H7 (cell line): ENCODE measurements around the gene GRID2. TPM values are rescaled to one million over a fixed set of nuclear protein-coding genes. Genes with fewer than 3 reads are reported as not detected.

Experiments
- DNase-seq: peaks from one replicate; pipeline ENCODE4 v3.0.0; 2012
- H3K27me3 ChIP-seq: 2 replicates; pipeline ENCODE4 v1.6.0; 2011; ENCODE audit warnings: mild to moderate bottlenecking, low read length; ENCODE audit not compliant: control insufficient read depth, insufficient read depth
- H3K36me3 ChIP-seq: replicated peaks from 2 replicates; pipeline ENCODE4 v1.5.1; 2011; ENCODE audit warnings: low read length; ENCODE audit not compliant: control insufficient read depth, insufficient read depth
- H3K4me3 ChIP-seq: 2 replicates; pipeline ENCODE4 v1.5.1; 2011; ENCODE audit warnings: low read depth, mild to moderate bottlenecking, control low read depth, low read length, moderate library complexity; ENCODE audit not compliant: insufficient read depth
- total RNA-seq: library from RNA; depleted of rRNA; stranded (reverse); fragments of >200 nt; shearing (Covaris generic); gene quantifications from 2 replicates; pipeline ENCODE4 v1.2.3, GENCODE V29; 2014

GRID2 gene
- total RNA-seq, 1 experiment from 2014 or later, result 19.1 TPM

DNA sequence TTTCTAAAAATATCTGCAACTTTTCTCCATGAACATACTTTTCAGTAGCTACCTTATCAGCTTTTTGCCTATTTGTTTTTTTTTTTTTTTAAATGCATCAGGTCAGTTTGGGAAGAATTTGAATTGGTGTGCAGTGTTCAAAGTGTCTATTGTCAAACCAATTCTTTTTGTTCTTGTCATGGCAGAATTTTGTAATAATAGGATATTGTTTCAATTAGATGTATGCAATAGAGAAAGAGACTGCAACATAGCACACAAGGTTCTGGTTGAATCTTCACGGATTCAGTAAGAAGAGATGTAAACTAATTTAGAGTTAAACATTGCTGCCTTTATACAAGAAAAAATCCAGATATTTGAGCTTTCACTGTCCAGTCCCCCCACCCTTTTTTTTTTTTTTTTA lies 277.1 kb downstream of the GRID2 start:
- no peak for DNase-seq

DNA sequence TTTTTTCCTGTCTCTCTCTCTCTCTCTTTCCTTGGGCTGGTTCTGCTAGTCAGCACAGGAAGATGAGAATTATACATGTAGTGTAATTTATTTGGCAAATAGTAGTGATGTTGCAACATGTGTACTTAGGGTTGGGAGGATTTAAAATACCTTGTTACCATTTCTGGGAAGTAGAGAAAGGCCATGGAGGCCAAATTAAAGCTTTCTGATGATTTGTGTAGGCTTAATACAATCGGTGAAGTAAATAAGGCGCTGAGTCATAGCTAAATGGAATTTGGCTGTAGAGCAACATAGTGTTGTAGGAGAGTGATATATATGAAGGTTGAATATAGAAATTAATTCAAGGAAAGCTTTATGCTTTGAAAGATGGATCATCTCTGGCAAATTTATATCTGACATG lies 295.3 kb downstream of the GRID2 start:
- Histone ChIP-seq H3K4me3 (no peak overlapping the region), H3K27me3 (no peaks in the 10 kb centered on the region), H3K36me3 (peaks cover 2% of the 10 kb centered on the region)
- DNase-seq, result no peak

More for the DNA sequence above, 277.1 kb downstream of the GRID2 start:
- H3K4me3 ChIP-seq, result no peak overlapping the region
- no peaks in the 10 kb centered on the region for H3K36me3 ChIP-seq
- no peaks in the 10 kb centered on the region; the same call in 1 of the 2 replicates for H3K27me3 ChIP-seq

DNA sequence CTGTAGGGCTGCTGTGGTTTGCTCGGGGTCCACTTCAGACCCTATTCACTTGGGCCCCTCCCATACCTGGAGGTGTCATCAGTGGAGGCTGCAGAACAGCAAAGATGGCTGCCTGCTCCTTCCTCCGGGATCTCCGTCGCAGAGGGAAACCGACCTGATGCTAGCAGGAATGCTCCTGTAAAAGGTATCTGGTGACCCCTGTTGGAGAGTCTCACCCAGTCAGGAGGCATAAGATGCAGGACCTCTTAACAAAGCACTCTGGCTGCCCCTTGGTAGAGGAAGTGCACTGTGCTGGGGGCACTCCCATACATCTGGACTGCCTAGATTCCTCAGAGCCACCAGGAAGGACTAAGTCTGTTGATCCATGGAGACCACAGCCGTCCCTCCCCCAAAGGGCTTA lies 296.9 kb downstream of the GRID2 start:
- no peak for DNase-seq
- H3K4me3 ChIP-seq, result no peak overlapping the region

DNA sequence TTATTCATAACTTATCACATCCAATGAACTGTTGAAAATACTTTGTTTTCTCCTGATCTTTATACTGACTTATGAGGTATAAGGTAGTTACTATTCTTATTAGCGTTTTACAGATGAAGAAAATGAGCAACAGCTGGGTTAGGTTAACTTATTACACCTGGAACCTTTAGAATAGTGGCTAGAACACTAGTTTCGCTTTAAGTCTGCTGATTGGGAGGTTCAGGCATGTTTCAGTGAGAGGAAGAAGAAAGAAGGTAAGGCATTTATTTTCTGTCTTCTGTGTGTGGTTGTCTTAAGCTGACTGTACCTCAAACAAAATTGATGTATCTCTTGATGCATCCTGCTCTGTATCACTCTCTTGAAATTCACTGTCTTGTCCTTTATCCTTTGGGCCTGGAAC lies 302.5 kb downstream of the GRID2 start:
- Histone ChIP-seq H3K4me3 (no peak overlapping the region), H3K36me3 (no peaks in the 10 kb centered on the region; the same call in none of the 2 replicates), H3K27me3 (no peaks in the 10 kb centered on the region)
- DNase-seq, result no peak

More for the DNA sequence above, 296.9 kb downstream of the GRID2 start:
- Histone ChIP-seq H3K36me3 (peaks cover 2% of the 10 kb centered on the region), H3K27me3 (no peaks in the 10 kb centered on the region)

DNA sequence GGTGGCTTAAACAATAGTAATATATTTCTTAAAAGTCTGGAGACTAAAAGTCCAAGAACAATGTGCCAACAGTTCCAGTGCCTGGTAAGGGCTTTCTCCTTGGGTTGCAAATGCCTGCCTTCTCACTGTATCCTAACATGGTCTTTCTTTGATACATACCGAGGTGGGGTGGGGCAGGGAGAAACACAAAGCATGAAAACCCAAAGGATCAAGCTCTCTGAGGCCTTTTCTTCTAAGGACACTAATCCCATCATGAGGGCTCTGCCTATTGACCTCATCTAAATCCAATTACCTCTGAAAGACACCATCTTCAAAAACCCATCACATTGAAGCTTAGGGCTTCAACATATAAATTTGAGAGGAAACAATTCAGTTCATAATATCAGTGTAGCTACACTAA lies 311.3 kb downstream of the GRID2 start:
- DNase-seq, result no peak
- Histone ChIP-seq H3K36me3 (peaks cover 1% of the 10 kb centered on the region; the same call in 1 of the 2 replicates), H3K27me3 (no peaks in the 10 kb centered on the region), H3K4me3 (no peak overlapping the region)

DNA sequence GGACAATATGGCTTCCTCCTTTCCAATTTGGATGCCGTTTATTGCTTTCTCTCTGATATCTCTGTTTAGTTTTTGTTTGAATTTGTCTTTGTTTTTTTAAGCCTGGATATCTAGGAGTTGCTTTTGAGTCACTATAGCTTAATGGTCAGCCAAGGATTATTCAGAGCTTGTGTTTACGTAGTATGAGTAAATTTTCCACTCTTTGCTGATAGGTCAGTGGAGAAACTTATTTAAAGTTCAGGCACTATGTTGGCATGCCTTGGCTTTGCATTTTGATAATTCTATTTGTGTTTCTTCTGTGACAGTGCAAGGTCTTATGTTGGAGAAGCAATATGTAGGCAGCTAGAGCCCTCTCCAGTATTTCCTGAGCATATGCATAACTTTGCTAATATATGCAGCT lies 315.2 kb downstream of the GRID2 start:
- peaks cover 1% of the 10 kb centered on the region; the same call in 1 of the 2 replicates for H3K36me3 ChIP-seq
- no peak for DNase-seq
- no peak overlapping the region for H3K4me3 ChIP-seq
- H3K27me3 ChIP-seq, result no peaks in the 10 kb centered on the region

DNA sequence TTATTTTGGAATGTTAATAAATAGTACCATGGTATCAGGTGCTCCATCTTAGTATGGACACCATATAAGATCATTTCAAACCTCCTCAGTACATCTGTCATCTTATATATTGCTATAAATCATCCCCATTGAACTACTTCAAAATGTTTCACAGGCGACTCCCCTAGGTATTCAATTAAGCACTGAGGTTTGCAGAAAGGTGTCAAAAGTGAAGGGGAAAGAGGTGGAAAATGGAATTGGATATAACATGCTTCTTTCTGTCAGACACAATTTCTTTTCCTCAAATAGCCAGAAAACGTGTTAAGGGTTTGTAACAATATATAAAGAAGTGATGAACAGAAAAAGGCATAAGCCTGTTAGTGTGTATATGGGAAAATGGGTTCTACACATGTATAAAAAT lies 325.5 kb downstream of the GRID2 start:
- Histone ChIP-seq H3K27me3 (no peaks in the 10 kb centered on the region), H3K4me3 (no peak overlapping the region), H3K36me3 (no peaks in the 10 kb centered on the region)
- no peak for DNase-seq

DNA sequence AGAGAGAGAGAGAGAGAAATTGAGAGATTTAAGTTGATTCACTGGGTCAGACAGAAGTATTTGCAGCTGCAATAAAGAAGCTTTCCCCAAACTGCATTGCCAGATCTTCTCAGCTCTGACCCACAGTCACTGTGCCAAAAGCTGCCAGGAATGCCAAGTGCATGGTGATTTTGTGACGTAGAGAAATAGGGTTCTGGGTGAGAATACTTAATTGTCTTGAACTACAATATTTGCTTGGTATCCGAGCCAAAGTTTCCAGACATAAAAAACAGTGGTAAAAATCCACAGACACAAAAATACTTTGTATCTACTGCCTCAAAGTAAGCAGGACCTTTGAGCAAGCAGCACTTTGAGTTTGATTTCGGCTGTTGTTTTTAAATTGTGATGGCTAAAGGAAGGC lies 331.1 kb downstream of the GRID2 start:
- no peak overlapping the region for H3K4me3 ChIP-seq
- H3K27me3 ChIP-seq, result no peaks in the 10 kb centered on the region
- no peak for DNase-seq
- no peaks in the 10 kb centered on the region for H3K36me3 ChIP-seq

DNA sequence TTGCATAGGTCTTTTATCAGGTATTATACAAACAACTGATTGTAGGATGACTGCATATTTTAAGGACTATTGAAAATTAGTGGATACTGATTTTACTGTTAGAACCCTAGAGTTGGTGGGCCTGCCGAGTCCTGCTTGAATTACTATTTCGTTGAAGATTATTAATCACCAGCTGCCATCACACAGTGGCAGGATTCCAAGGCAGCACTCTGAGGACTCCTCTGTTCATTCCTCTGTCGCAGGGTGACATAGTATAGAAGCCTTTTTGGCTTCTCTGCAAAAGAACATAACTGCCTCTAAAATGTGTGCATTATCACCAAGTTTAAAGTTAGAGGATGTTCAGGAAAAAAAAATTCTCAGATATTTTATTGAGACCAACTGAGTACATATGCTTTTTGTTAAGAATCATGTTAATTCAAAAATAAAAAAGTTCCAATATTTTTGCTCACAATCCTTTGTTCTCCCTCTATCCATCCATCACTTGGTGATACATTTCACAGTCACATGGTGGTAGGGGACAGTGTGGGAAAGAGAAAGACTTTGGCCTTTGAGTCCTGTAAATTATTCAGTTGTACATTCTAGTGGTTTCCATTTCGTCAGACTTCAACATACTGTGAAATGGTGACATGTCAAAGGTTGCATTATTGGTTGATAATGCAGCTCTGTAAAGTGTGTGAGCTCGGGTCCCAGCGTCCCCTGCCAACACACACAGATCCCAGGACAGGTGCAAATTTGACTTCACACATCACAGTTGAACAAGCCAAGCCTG lies 332.5 kb downstream of the GRID2 start:
- Histone ChIP-seq H3K27me3 (no peaks in the 10 kb centered on the region), H3K36me3 (no peaks in the 10 kb centered on the region), H3K4me3 (no peak overlapping the region)
- DNase-seq, result peak; percentile 0

DNA sequence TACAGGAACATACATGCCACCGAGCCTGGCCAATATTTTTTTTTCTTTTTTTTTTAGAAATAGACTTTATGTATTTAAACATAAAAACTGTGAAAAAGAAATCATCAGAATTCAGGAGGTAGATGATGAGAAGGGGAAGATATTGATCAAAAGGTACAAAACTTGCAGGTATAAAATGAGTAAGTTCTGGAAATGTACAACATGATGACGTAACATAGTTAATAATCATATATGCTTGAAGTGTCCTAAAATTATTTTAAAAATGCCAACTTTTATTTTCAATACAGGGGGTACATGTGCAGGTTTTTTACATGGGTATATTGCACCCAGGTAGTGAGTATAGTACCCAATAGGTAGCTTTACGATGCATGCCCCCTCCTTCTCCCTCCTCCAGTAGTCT lies 337.6 kb downstream of the GRID2 start:
- Histone ChIP-seq H3K4me3 (no peak overlapping the region), H3K36me3 (no peaks in the 10 kb centered on the region; the same call in 1 of the 2 replicates), H3K27me3 (no peaks in the 10 kb centered on the region)
- no peak for DNase-seq

DNA sequence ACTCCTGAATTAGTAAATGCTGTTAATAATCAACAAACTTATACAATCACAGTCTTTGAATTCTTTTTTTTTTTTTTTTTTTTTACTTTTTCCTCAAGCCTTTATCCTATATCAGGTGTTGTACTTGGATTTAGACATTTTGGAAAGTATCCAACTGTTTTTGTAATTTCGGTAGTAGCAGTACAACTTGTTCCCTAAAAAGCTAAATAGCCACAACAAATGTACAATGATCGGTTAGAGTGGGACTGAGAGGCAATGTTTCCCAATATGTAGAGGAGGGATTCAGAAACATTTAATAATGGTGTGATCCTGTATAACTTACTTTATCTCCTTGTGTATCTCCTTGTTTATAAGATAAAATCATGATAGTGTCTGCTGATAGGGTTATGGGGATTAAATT lies 343.1 kb downstream of the GRID2 start:
- H3K36me3 ChIP-seq, result no peaks in the 10 kb centered on the region; the same call in 1 of the 2 replicates
- DNase-seq, result no peak
- H3K27me3 ChIP-seq, result no peaks in the 10 kb centered on the region
- H3K4me3 ChIP-seq, result no peak overlapping the region

DNA sequence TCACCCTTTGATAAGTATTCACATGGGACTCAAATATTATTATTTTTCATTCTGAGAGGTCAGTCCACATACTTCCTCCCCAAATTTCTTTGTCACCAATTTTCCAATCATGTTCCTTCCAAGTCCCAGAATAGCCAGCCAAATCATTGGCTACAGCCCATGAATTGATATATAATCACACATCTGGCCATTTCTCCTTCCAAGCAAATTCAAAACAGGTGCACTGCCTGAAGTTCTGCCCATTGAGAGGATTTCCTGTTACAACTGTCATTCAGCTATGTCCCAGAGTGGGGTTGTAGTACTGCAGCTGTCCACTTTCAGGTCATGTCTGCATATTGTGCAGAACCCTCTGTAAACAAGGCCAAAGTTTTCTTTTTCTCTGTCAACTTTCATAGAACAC lies 347.8 kb downstream of the GRID2 start:
- Histone ChIP-seq H3K4me3 (no peak overlapping the region), H3K27me3 (no peaks in the 10 kb centered on the region), H3K36me3 (no peaks in the 10 kb centered on the region)
- DNase-seq, result no peak

DNA sequence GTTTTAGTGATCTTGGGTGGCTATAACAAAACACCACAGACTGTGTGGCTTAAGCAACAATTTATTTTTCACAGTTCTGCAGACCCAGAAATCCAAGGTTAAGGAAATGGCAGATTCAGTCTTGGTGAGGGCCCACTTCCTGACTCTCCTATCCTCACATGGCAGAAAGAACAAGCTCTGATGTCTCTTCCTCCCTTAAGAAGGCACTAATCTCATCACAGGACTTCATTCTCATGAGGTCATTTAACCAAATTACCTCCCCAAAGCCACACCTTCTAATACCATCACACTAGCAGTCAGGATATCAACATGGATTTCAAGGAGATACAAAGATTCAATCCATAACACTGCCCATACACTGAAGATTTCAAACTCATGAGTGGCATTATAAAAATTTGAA lies 350.3 kb downstream of the GRID2 start:
- no peak for DNase-seq
- Histone ChIP-seq H3K4me3 (no peak overlapping the region), H3K27me3 (no peaks in the 10 kb centered on the region), H3K36me3 (no peaks in the 10 kb centered on the region)

DNA sequence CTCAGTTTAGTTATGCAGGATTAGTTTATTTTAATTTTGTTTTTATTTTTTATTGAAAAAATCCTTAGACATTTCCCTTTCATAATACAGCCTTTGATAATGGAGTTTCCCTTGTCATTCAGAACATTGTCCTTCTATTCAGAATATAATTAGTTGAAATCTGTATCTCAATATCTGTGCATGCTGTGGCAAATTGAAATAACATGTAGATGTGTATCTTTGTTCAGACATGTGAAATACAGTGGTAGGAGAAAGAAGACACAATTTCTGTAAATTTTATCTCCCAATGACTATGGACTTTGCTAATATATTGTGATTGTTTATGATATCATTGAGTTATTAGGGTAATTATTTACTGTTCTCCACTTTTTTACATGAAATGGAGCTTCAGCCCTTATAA lies 353.9 kb downstream of the GRID2 start:
- no peaks in the 10 kb centered on the region for H3K36me3 ChIP-seq
- H3K27me3 ChIP-seq, result no peaks in the 10 kb centered on the region
- H3K4me3 ChIP-seq, result no peak overlapping the region
- DNase-seq, result no peak

DNA sequence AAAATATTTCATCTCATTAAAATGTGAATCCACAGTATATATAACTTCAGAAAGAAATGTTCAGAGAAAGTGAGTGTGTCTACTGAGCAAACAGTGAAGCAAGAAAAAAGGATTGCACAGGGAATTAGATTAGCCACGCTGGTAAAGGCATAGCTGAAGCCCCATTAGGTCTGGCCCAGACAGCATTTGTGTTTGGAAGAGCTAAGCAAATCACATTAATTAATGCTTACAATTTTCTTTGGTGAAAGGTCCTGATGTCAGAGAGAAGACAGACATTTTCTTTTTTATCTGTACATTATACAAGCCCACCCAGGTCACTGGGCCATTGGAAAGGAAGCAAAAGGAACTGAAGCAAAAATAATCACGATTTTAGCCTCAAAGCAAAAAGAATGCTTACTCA lies 354.6 kb downstream of the GRID2 start:
- Histone ChIP-seq H3K36me3 (no peaks in the 10 kb centered on the region), H3K27me3 (no peaks in the 10 kb centered on the region), H3K4me3 (no peak overlapping the region)
- no peak for DNase-seq

DNA sequence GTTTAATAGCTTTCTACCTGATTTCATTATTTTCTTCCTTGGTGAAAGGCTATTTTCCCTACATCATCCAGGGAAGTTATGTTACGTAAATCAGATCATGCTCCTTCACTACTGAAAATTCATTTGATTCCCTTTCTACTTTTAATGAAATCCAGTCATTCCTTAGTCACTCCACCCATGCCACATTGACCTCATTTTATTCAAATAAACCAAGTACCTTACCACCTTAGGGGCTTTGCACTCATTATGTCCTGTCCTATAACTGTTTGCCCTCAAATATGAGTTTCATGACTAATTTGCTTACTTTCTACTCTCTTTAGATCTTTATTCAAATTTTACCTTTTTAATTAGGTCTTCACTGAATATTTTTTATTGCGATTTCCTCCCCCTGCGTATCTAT lies 374.0 kb downstream of the GRID2 start:
- DNase-seq, result no peak
- no peak overlapping the region for H3K4me3 ChIP-seq
- no peaks in the 10 kb centered on the region for H3K27me3 ChIP-seq
- no peaks in the 10 kb centered on the region for H3K36me3 ChIP-seq
